ENCODE measurements around the gene RDX.
"Not testable (repeated sequence)": the region's sequence is repeated elsewhere in the genome, so short reads cannot be mapped to it uniquely, and the experiment has no call there.

Gene RDX

GRCh38 chr11:110196884-110197420 is 99.5 kb downstream of the RDX start:
- DNase-seq: no peak

- DNase-seq: no peak
These were observed 100.1 kb downstream of the RDX start for GRCh38 chr11:110196241-110196754.

GRCh38 chr11:110194211-110194766 is 102.1 kb downstream of the RDX start:
- DNase-seq: not testable (repeated sequence)

- DNase-seq: not testable (repeated sequence)
These were observed 103.7 kb downstream of the RDX start for GRCh38 chr11:110192604-110193282.

- no peak for DNase-seq
These were observed 105.5 kb downstream of the RDX start for GRCh38 chr11:110190885-110191284.

GRCh38 chr11:110187731-110188130 is 108.7 kb downstream of the RDX start:
- DNase-seq: no peak

- no peak for DNase-seq
These were observed 109.5 kb downstream of the RDX start for GRCh38 chr11:110186867-110187266.

GRCh38 chr11:110186456-110186855 is 110.0 kb downstream of the RDX start:
- DNase-seq: no peak

- DNase-seq: no peak
These were observed 110.8 kb downstream of the RDX start for GRCh38 chr11:110185599-110185998.

GRCh38 chr11:110185121-110185591 is 111.3 kb downstream of the RDX start:
- no peak for DNase-seq

GRCh38 chr11:110184456-110184855 is 112.0 kb downstream of the RDX start:
- no peak for DNase-seq

- DNase-seq: no peak
These were observed 113.5 kb downstream of the RDX start for GRCh38 chr11:110182886-110183285.

GRCh38 chr11:110179064-110179463 is 117.3 kb downstream of the RDX start:
- DNase-seq: no peak

- DNase-seq: no peak
These were observed 119.3 kb downstream of the RDX start for GRCh38 chr11:110177086-110177456.

GRCh38 chr11:110176366-110177085 is 119.9 kb downstream of the RDX start:
- DNase-seq: no peak

GRCh38 chr11:110174645-110175310 is 121.6 kb downstream of the RDX start:
- DNase-seq: no peak

- no peak for DNase-seq
These were observed 122.4 kb downstream of the RDX start for GRCh38 chr11:110173811-110174644.

- DNase-seq: no peak
These were observed 123.8 kb downstream of the RDX start for GRCh38 chr11:110172468-110173065.

GRCh38 chr11:110169738-110170137 is 126.7 kb downstream of the RDX start:
- no peak for DNase-seq

GRCh38 chr11:110168033-110168803 is 128.2 kb downstream of the RDX start:
- DNase-seq: no peak

Data from SHP77 treated with DMSO at 0.1 percent for 48 hours (cell line).